ENCODE measurements around the gene ITGA1.

The ITGA1 gene

DNA sequence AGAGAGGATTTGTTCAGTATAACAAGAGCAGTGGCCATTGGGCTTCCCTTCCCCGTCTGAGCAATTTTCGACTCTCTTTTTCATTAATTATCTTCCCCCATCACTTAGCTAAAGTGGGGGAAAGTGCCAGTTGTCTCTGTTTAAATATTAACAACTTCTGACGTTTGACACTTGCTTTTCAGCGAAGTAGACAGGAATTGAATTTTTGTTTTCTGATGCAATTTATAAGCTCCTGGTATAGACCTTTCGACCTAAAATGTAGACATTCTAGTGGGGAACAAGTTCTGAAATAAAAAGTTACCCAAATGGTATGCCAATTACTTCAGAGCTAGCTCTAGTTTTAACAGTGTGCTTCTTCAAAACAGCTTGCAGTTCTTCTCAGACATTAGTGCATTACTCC lies 100.6 kb downstream of the ITGA1 start:
- TF ChIP-seq CTCF (IDR thresholded peaks at IDR 0.05; ENCODE audit: insufficient read depth, low read depth, low read length, missing control alignments), result no peak
- no peak for DNase-seq (ENCODE audit: low read depth)

DNA sequence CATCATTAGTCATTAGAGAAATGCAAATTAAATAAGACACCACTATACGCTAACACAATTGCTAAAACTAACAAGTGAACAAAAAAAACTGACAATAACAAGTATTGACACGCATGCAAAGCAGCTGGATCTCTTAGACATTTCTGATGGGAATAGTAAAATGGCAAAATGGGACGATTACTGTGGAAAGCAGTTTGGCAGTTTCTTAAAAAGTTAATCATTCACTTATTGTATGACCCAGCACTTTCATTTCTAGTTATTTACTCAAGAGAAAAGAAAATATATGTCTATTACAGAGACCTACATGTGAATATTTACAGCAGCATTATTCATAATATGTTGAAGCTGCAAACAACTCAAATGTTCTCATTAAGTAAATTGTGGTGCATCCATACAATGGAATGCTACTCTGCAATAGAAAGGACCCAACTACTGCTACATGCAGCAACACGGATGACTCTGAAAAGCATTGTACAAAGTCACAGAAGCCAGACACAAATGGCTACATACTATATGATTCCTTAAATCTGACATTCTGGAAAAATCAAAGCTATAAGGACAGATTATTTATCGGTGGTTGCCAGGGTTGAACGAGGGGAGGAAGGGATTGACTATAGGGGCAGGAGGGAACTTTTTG lies 104.6 kb downstream of the ITGA1 start:
- no peak for DNase-seq (ENCODE audit: low read depth)
- H3K4me3 ChIP-seq (ENCODE audit: low read depth, low read length), result no peak overlapping the region
- no peak for TF ChIP-seq CTCF (IDR thresholded peaks at IDR 0.05; ENCODE audit: insufficient read depth, low read depth, low read length, missing control alignments)

More for the DNA sequence above, 100.6 kb downstream of the ITGA1 start:
- no peak overlapping the region for H3K4me3 ChIP-seq (ENCODE audit: low read depth, low read length)

- TF ChIP-seq CTCF (IDR thresholded peaks at IDR 0.05; ENCODE audit: insufficient read depth, low read depth, low read length, missing control alignments), result no peak
- DNase-seq (ENCODE audit: low read depth), result no peak
- no peak overlapping the region for H3K4me3 ChIP-seq (ENCODE audit: low read depth, low read length)
Observed at GRCh38 chr5:52893105-52893504, 105.4 kb downstream of the ITGA1 start.

GRCh38 chr5:52893863-52894262 lies 106.1 kb downstream of the ITGA1 start:
- no peak overlapping the region for H3K4me3 ChIP-seq (ENCODE audit: low read depth, low read length)
- no peak for DNase-seq (ENCODE audit: low read depth)
- no peak for TF ChIP-seq CTCF (IDR thresholded peaks at IDR 0.05; ENCODE audit: insufficient read depth, low read depth, low read length, missing control alignments)

DNA sequence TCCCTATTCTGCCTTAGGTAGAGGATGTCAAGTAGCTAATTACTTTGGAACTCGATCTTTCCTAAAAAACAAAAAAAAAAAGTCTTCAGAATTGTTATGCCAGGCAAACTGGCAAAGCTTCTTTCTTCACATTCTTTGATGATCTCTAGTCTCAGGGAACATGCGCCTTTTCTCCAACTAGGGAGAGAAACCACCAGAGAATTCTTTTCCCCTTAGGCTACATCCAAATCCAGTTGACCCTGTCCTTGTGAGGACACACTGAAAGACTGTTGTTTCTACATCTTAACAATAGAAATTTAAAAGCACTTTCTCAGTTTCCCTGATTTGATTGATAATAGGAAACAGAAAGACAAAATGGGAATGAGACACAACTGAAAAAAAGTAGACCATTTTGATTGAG lies 106.7 kb downstream of the ITGA1 start:
- TF ChIP-seq CTCF (IDR thresholded peaks at IDR 0.05; ENCODE audit: insufficient read depth, low read depth, low read length, missing control alignments), result no peak
- no peak for DNase-seq (ENCODE audit: low read depth)
- H3K4me3 ChIP-seq (ENCODE audit: low read depth, low read length), result no peak overlapping the region

DNA sequence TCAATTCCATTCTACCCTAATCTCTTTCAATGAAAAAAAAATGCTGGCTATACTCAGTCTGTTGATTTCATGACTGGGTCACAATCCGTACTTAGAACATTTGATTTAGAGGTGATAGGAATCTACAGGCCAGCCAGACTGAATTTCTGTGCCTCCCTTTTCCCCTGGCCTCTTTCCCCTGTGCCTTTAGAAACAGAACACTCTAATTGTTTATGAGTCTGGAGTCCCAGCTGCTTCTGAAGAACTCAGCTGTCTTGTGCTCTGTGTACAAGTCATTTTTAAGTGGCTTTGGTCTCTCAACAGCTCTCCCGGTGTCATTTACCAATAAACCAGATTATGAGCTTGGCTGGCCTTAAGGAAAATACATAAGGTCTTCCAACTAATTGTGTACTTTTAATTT lies 107.4 kb downstream of the ITGA1 start:
- DNase-seq (ENCODE audit: low read depth), result no peak
- H3K4me3 ChIP-seq (ENCODE audit: low read depth, low read length), result no peak overlapping the region
- no peak for TF ChIP-seq CTCF (IDR thresholded peaks at IDR 0.05; ENCODE audit: insufficient read depth, low read depth, low read length, missing control alignments)
